Left renal pelvis (tissue), 4 donors: ENCODE data around the gene MXI1. TPM values are rescaled to one million over a fixed set of nuclear protein-coding genes. Genes with fewer than 3 reads are reported as not detected.
"Not testable (repeated sequence)": the region's sequence is repeated elsewhere in the genome, so short reads cannot be mapped to it uniquely, and the experiment has no call there.

Source experiments
- DNase-seq, 4 donors: peaks; one replicate each; pipeline ENCODE4 v3.0.0-alpha.2; 2013; ENCODE audit warnings: low read depth in 4 of 4, low spot score in 3 of 4
- polyA plus RNA-seq, 4 donors: library from polyadenylated mRNA; unstranded; fragments of 120-200 nt; gene quantifications; one replicate each; pipeline ENCODE4 v1.2.1, GENCODE V29; 2013; ENCODE audit not compliant: insufficient read length in 4 of 4

MXI1 gene
- polyA plus RNA-seq, 4 donors, result 41.7 to 54.1 (median 48.3) TPM

DNA sequence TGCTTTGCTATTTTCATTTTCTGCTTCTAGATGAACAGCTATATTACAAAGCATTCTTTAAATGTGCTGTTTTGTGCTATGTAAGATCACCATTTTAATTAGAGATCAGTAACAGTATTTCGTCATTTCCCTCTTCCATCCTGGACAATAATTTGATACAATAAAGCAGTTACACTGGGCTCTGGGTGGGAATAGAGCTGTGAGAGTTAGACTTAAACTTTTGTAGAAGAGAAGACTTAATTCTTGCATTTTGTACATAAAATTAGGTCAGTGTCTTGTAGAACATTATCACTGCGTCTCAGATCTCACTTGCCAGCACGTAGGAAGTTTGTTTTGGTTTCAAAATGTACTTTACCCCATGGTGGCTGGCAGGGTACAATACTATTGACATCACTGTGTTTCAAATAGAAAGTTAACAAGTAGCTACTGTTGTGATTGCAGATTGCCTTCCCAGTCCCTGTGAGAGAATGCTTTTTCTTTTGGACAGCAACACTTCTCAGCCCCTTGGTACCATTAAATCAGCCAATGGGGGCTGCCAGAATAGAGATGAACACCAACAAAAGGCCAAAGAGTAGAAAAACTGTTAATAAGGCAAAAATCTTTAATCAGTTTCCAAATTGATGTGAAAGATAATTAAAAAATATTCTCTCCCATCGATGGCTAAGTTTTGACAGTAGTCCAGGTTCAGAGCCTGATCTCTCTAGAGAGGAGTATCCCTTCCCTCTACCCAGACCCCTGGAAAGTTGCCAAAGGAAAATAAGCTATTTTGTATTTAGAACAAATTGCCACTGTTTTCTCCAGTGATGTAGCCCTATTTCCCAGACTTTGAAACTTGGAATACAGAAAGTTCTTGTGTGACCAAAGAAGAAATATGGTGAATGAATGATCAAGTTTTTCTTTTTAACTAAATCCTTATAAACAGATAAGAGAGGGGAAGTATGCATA, 62.2 kb downstream of the MXI1 start:
- no peak for DNase-seq

- DNase-seq, result not testable (repeated sequence)
Measured at GRCh38 chr10:110272995-110273394, 65.6 kb downstream of the MXI1 start.

DNA sequence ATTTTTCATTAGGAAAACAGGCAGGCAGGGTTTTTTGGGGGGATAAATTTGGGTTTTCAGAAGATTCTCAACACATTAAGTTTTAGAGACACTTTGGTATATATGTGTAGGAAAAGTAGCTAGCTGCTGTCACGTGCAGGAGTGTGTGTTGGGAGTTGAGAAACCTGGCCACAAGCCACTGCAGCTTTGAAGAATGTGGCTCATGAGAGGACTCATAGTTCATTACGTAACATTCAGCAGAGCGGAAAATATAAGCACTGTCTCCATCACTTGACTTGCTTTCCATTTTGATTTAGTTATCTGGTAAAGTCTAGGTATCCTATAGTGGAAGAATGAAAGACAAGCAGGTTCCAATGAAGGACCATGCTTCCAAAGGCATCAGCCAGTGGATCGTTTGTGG, 66.1 kb downstream of the MXI1 start:
- DNase-seq, result no peak

- DNase-seq, result no peak
Measured at GRCh38 chr10:110274072-110274627, 66.7 kb downstream of the MXI1 start.

DNA sequence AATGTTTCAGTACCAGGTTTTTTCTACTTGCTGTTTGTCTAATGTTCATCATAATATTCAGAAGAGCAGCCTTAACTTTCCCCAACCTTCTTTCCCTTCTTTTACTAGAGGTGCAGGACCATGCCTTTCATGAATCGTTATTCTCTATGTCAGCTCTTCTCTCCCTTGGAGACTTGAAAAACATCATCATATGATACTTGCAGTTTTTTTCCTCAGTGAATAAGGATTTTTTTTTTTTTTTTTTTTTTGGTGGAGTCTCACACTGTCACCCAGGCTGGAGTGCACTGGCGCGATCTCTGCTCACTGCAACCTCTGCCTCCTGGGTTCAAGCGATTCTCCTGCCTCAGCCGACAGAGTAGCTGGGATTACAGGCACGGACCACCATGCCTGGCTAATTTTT, 67.2 kb downstream of the MXI1 start:
- DNase-seq, result no peak

GRCh38 chr10:110275128-110275729, 67.8 kb downstream of the MXI1 start:
- DNase-seq, result no peak

DNA sequence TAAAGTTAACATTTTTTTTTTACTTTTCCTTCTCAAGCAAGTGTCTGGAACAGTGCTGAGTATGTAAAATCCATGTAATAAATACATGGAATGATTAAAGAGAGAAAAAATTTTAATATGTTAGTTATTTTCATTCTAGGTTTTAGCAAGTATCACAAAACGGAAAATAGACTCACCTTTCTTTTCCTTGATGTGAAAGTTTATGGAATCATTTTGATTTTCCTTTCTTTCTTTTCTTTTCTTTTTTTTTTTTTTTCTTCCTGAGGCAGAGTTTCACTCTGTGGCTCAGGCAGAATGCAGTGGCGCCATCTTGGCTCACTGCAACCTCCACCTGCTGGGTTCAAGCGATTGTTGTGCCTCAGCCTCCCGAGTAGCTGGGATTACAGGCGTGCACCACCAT, 69.2 kb downstream of the MXI1 start:
- DNase-seq, result no peak

DNA sequence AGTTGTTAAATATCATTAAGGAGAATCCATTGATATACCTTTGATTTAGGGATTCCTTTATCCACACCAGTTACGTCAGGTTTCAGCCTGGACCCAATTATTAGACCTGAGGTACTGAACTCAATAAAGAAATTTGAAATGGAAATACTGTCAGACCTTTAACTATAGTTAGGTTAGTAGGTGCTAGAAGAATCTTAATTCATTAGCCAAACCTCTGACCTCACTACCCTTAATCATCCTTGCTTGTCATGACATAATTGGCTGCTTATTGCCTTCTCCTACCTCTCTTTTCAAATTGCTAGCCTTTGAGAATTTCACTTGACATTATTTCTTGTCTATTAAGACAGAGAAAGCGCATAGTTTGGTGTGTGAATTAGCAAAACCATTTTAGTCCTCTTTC, 70.2 kb downstream of the MXI1 start:
- no peak for DNase-seq

- DNase-seq, result no peak
Measured at GRCh38 chr10:110278562-110279406, 71.4 kb downstream of the MXI1 start.

GRCh38 chr10:110279407-110279986, 72.1 kb downstream of the MXI1 start:
- peak in 3 of 4 donors; percentile 42 to 48 (median 45) for DNase-seq

DNA sequence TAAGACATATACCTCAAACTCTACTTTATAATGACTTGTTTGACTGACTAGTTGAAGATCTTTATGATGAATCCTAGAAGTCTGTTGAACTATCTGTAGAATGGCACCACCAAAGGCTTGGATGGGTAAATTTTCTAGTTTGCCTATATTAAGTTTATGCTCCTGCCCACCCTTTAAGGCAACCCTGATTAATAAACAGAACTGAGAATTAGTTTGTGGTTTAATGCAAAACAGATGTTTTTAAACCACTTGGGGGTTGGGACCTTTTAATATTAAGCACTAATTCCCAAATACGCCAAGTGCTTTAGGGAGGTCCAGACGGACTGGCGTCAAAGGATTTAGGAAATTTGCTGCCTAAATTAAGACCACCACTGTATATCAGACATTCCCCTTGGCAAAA, 76.9 kb downstream of the MXI1 start:
- no peak for DNase-seq

DNA sequence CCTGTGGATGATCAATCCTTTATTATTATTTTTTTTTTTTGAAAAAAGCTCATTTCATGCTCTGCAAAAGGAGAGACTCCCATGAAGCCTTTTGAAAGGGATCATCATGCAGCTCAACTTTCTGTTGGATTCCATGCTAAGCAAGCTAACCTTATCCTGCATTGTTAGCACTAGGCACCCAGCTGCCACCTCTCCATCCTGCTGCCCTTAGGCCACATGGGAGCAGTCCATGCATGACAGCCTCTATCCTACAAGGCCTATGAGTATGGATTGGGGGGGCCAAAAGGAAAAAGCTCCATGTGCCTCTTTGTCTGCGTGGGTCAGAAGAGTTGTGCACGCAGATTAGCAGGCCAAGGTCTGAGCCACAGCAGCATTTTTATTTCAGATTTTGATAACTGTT, 78.1 kb downstream of the MXI1 start:
- DNase-seq, result no peak

- DNase-seq, result no peak
Measured at GRCh38 chr10:110286841-110287240, 79.4 kb downstream of the MXI1 start.

- DNase-seq, result no peak
Measured at GRCh38 chr10:110296966-110297365, 89.6 kb downstream of the MXI1 start.

GRCh38 chr10:110300486-110300986, 93.1 kb downstream of the MXI1 start:
- no peak for DNase-seq

DNA sequence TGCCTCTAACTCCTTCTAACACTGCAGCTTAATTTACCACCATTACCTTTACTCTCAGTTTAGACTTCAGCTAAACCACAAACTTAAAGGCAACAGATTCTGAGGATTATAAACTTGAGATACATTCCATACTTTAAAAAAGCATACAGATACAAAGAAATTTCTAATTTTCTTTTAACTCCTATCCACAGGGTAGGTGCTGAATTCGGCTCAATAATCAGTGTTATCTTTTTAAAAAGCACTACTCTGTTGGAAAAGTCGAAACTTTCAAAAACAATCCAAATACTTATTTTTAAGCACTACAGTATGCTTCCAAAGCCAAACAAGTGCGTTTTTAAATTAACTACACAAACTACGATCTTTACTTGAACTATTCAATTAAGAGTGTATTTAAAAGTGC, 96.3 kb downstream of the MXI1 start:
- no peak for DNase-seq

- peak in 1 of 4 donors; percentile 31 for DNase-seq
Measured at GRCh38 chr10:110304394-110304779, 97.0 kb downstream of the MXI1 start.

- peak; percentile 96 to 98 (median 98) for DNase-seq
Measured at GRCh38 chr10:110304780-110305421, 97.5 kb downstream of the MXI1 start, which contains the start of gene SMNDC1. Gene SMNDC1, minus strand, starts transcription at chr10:110304920. Its CDS starts 1,333 bp downstream, at chr10:110303587.

GRCh38 chr10:110305767-110306451, 98.5 kb downstream of the MXI1 start:
- peak in 2 of 4 donors; percentile 40 to 52 for DNase-seq
